Calu3 (cell line): ENCODE results near the gene GPD2. TPM values are rescaled to one million over a fixed set of nuclear protein-coding genes. Genes with fewer than 3 reads are reported as not detected.

Experiments used
- BruUV-seq: library from RNA; stranded (reverse); fragments of 400-500 nt; replicated peaks from 2 replicates; lab custom pipeline; 2021; lab: Mats Ljungman, UMichigan
- CTCF ChIA-PET: fragments of 300-600 bp; sonication (Branson Sonifier 250); formaldehyde crosslinking; loops from one replicate; lab custom pipeline; 2022; ENCODE audit warnings: antibody characterized with exemption; lab: Charles Lee
- DNase-seq: peaks from one replicate; pipeline ENCODE4 v3.0.0; 2022
- H3K27ac Mint-ChIP-seq: one replicate; pipeline ENCODE4 v1.8.0; 2022; ENCODE audit warnings: mixed read lengths; ENCODE audit not compliant: unreplicated experiment
- H3K27me3 Mint-ChIP-seq: one replicate; pipeline ENCODE4 v1.8.0; 2022; ENCODE audit warnings: mixed read lengths; ENCODE audit not compliant: unreplicated experiment
- H3K36me3 Mint-ChIP-seq: one replicate; pipeline ENCODE4 v1.8.0; 2022; ENCODE audit warnings: mild to moderate bottlenecking, moderate library complexity, mixed read lengths; ENCODE audit not compliant: insufficient read depth, unreplicated experiment
- H3K4me1 Mint-ChIP-seq: one replicate; pipeline ENCODE4 v1.8.0; 2022; ENCODE audit warnings: mild to moderate bottlenecking, low read depth, mixed read lengths; ENCODE audit not compliant: unreplicated experiment
- H3K4me3 Mint-ChIP-seq: one replicate; pipeline ENCODE4 v1.8.0; 2022; ENCODE audit warnings: mild to moderate bottlenecking, low read depth, moderate library complexity, mixed read lengths; ENCODE audit not compliant: unreplicated experiment
- H3K9me3 Mint-ChIP-seq: one replicate; pipeline ENCODE4 v1.8.0; 2022; ENCODE audit warnings: low read depth, mixed read lengths; ENCODE audit not compliant: unreplicated experiment
- intact Hi-C: fragments of 100-400 bp; cut with micrococcal nuclease; formaldehyde crosslinking; loops from one replicate; pipeline ENCODE4 v1.10.0; 2022; ENCODE audit not compliant: unreplicated experiment
- total RNA-seq: library from RNA; stranded (reverse); gene quantifications from 2 replicates; pipeline ENCODE4 v1.2.3, GENCODE V29; 2022
- TF ChIP-seq, protein P1 (sequence below): fragments of 200-600 bp; IDR thresholded peaks from one replicate; pipeline ENCODE4 v1.8.0; 2022; ENCODE audit warnings: antibody characterized with exemption; ENCODE audit not compliant: unreplicated experiment

Gene GPD2
- total RNA-seq, 1 experiment from 2014 or later = 55.4 TPM

- H3K36me3 Mint-ChIP-seq = peaks cover 29% of the 10 kb centered on the region
- H3K27me3 Mint-ChIP-seq = no peaks in the 10 kb centered on the region
- no peaks in the 10 kb centered on the region for H3K9me3 Mint-ChIP-seq
- CTCF ChIA-PET = no interaction called here
- no peak overlapping the region for H3K27ac Mint-ChIP-seq
- no peak for DNase-seq
- no TSS peak for BruUV-seq
- H3K4me1 Mint-ChIP-seq = peaks cover 24% of the 10 kb centered on the region
- no peak overlapping the region for H3K4me3 Mint-ChIP-seq
- intact Hi-C loops = no loop called here
- TF ChIP-seq, protein P1, sequence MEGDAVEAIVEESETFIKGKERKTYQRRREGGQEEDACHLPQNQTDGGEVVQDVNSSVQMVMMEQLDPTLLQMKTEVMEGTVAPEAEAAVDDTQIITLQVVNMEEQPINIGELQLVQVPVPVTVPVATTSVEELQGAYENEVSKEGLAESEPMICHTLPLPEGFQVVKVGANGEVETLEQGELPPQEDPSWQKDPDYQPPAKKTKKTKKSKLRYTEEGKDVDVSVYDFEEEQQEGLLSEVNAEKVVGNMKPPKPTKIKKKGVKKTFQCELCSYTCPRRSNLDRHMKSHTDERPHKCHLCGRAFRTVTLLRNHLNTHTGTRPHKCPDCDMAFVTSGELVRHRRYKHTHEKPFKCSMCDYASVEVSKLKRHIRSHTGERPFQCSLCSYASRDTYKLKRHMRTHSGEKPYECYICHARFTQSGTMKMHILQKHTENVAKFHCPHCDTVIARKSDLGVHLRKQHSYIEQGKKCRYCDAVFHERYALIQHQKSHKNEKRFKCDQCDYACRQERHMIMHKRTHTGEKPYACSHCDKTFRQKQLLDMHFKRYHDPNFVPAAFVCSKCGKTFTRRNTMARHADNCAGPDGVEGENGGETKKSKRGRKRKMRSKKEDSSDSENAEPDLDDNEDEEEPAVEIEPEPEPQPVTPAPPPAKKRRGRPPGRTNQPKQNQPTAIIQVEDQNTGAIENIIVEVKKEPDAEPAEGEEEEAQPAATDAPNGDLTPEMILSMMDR = no peak
Measured at GRCh38 chr2:156398176-156398575, 38.0 kb upstream of the GPD2 start.

GRCh38 chr2:156399224-156399949 is 36.8 kb upstream of the GPD2 start:
- DNase-seq = peak; percentile 34
- TF ChIP-seq, protein P1 = no peak
- Mint-ChIP-seq H3K27me3 (no peaks in the 10 kb centered on the region), H3K4me1 (peaks cover 24% of the 10 kb centered on the region), H3K9me3 (no peaks in the 10 kb centered on the region), H3K27ac (peak overlapping the region; percentile 99), H3K36me3 (peaks cover 29% of the 10 kb centered on the region), H3K4me3 (peak overlapping the region; percentile 95)
- BruUV-seq = no TSS peak
- intact Hi-C loops = no loop called here
- CTCF ChIA-PET = interaction anchor here (0.5 to 2.1 kb wide), 4 partner anchors 58 to 784 kb away, joined by 4 to 7 read pairs (median 4); no protein-coding TSS in a partner anchor

- H3K27me3 Mint-ChIP-seq = no peaks in the 10 kb centered on the region
- peak overlapping the region; percentile 99 for H3K27ac Mint-ChIP-seq
- intact Hi-C loops = loop anchor here (2.0 to 5.0 kb wide), 2 partner anchors 57 to 192 kb away; no protein-coding TSS in a partner anchor
- TF ChIP-seq, protein P1 = no peak
- peak; percentile 83 for DNase-seq
- CTCF ChIA-PET = interaction anchor here (1.1 to 2.1 kb wide), 3 partner anchors 58 to 65 kb away, joined by 3 to 7 read pairs (median 4); no protein-coding TSS in a partner anchor
- H3K36me3 Mint-ChIP-seq = peaks cover 29% of the 10 kb centered on the region
- peaks cover 31% of the 10 kb centered on the region for H3K4me1 Mint-ChIP-seq
- BruUV-seq = no TSS peak
- peak overlapping the region; percentile 95 for H3K4me3 Mint-ChIP-seq
- H3K9me3 Mint-ChIP-seq = no peaks in the 10 kb centered on the region
Measured at GRCh38 chr2:156399950-156400705, 36.1 kb upstream of the GPD2 start.
